B cell (primary cell): ENCODE measurements around the gene VPS13D. TPM values are rescaled to one million over a fixed set of nuclear protein-coding genes. Genes with fewer than 3 reads are reported as not detected.

ENCODE experiments used
- ATAC-seq: fragments of 200-7000 bp; cut with Tn5 transposase; one replicate; pipeline ENCODE4 v1.10.0; 2021; ENCODE audit warnings: low read depth, mild to moderate bottlenecking, moderate number of reproducible peaks, moderate library complexity
- CTCF ChIA-PET: fragments of 350-600 bp; sonication (Branson Sonifier 250); formaldehyde crosslinking; loops from one replicate; lab custom pipeline; 2021; ENCODE audit warnings: antibody characterized with exemption, inconsistent platforms; lab: Charles Lee
- POLR2A ChIA-PET: fragments of 350-600 bp; sonication (Branson Sonifier 250); formaldehyde crosslinking; loops from one replicate; lab custom pipeline; 2021; ENCODE audit warnings: antibody characterized with exemption; lab: Charles Lee
- DNase-seq: peaks from one replicate; pipeline ENCODE4 v3.0.0; 2013
- H2AFZ ChIP-seq: 2 replicates; pipeline ENCODE4 v1.6.1; 2012; ENCODE audit warnings: mild to moderate bottlenecking, low read depth, low read length; ENCODE audit not compliant: insufficient read depth, poor library complexity, severe bottlenecking
- H3K27ac ChIP-seq, 2 donors: 1 replicate in 1 of 2; 2 replicates in 1 of 2; pipeline ENCODE4 v1.5.1; 2012 to 2013; ENCODE audit warnings: low read length in 2 of 2, mild to moderate bottlenecking in 2 of 2, moderate library complexity in 1 of 2
- H3K27me3 ChIP-seq, 4 experiments: fragments of 200-600 bp in 1 of 4; sonication (generic) in 1 of 4; replicated peaks in 1 of 4; 1 replicate in 2 of 4; 2 replicates in 2 of 4; pipeline versions ENCODE4 v1.6.1 to v1.7.0; 2013 to 2016; ENCODE audit warnings: low read length in 3 of 4, mild to moderate bottlenecking in 2 of 4, mixed read lengths in 1 of 4, moderate library complexity in 1 of 4; ENCODE audit not compliant: insufficient read depth in 4 of 4, control insufficient read depth in 3 of 4; ENCODE audit errors: control extremely low read depth in 1 of 4
- H3K36me3 ChIP-seq, 2 experiments: replicated peaks in 1 of 2; 1 replicate in 1 of 2; 2 replicates in 1 of 2; pipeline versions ENCODE4 v1.6.1 to v1.7.1; 2013; ENCODE audit warnings: low read length in 1 of 2; ENCODE audit not compliant: insufficient read depth in 2 of 2, control insufficient read depth in 1 of 2; ENCODE audit errors: control extremely low read depth in 1 of 2, extremely low read depth in 1 of 2
- H3K4me1 ChIP-seq, 2 donors: fragments of 200-600 bp in 1 of 2; sonication (generic) in 1 of 2; 1 replicate in 1 of 2; 2 replicates in 1 of 2; pipeline versions ENCODE4 v1.5.1 to v1.6.1; 2013 to 2017; ENCODE audit warnings: low read length in 2 of 2; ENCODE audit not compliant: control insufficient read depth in 2 of 2, insufficient read depth in 2 of 2
- H3K4me2 ChIP-seq: replicated peaks from 2 replicates; pipeline ENCODE3; 2012; ENCODE audit warnings: mild to moderate bottlenecking, low read depth, low read length; ENCODE audit not compliant: poor library complexity, severe bottlenecking
- H3K4me3 ChIP-seq, 5 experiments: fragments of 200-600 bp in 1 of 5; sonication (generic) in 1 of 5; 1 replicate in 3 of 5; 2 replicates in 2 of 5; pipeline versions ENCODE4 v1.5.1 to v1.7.0; 2011 to 2016; ENCODE audit warnings: low read length in 4 of 5, mild to moderate bottlenecking in 4 of 5, low read depth in 2 of 5, control low read depth in 1 of 5, moderate library complexity in 1 of 5; ENCODE audit not compliant: insufficient read depth in 1 of 5; ENCODE audit errors: control extremely low read depth in 1 of 5, extremely low read depth in 1 of 5
- H3K79me2 ChIP-seq: fragments of 200-600 bp; sonication (generic); one replicate; pipeline ENCODE4 v1.6.0; 2016; ENCODE audit warnings: low read length; ENCODE audit not compliant: control insufficient read depth, insufficient read depth
- H3K9ac ChIP-seq: fragments of 200-600 bp; sonication (generic); 2 replicates; pipeline ENCODE4 v1.6.1; 2017; ENCODE audit warnings: mild to moderate bottlenecking, low read length, moderate library complexity
- H3K9me3 ChIP-seq, 3 donors: one replicate each; pipeline versions ENCODE4 v1.6.1 to v1.7.1; 2013; ENCODE audit warnings: low read length in 2 of 3; ENCODE audit not compliant: control insufficient read depth in 2 of 3, insufficient read depth in 1 of 3; ENCODE audit errors: control extremely low read depth in 1 of 3
- H4K20me1 ChIP-seq: 2 replicates; pipeline ENCODE4 v1.6.0; 2012; ENCODE audit warnings: mild to moderate bottlenecking, low read length; ENCODE audit not compliant: insufficient read depth, control insufficient read depth, poor library complexity, severe bottlenecking
- H3K27ac Mint-ChIP-seq: one replicate; pipeline ENCODE4 v1.8.0; 2021; ENCODE audit warnings: mixed read lengths
- H3K27me3 Mint-ChIP-seq: one replicate; pipeline ENCODE4 v1.8.0; 2021; ENCODE audit warnings: mixed read lengths
- H3K4me1 Mint-ChIP-seq: one replicate; pipeline ENCODE4 v1.8.0; 2021; ENCODE audit warnings: mixed read lengths
- H3K4me3 Mint-ChIP-seq: one replicate; pipeline ENCODE4 v1.8.0; 2021; ENCODE audit warnings: mixed read lengths
- H3K9me3 Mint-ChIP-seq: one replicate; pipeline ENCODE4 v1.8.0; 2022; ENCODE audit warnings: mixed read lengths; ENCODE audit not compliant: insufficient read depth
- EZH2 ChIP-seq: IDR thresholded peaks from 2 replicates; pipeline ENCODE4 v1.6.1; 2012; ENCODE audit warnings: borderline replicate concordance, low read depth, mild to moderate bottlenecking, moderate library complexity, low read length; ENCODE audit not compliant: insufficient read depth, poor library complexity, severe bottlenecking
- WGBS: methylation state at CpG from one replicate; pipeline ENCODE4 v1.1.5; 2013; ENCODE audit warnings: missing lambda C conversion rate; ENCODE audit not compliant: insufficient coverage; 5-methylcytosine and 5-hydroxymethylcytosine counted together
- intact Hi-C: fragments of 100-400 bp; cut with micrococcal nuclease; formaldehyde crosslinking; loops from one replicate; pipeline ENCODE4 v1.10.0; 2022
- polyA plus RNA-seq: library from polyadenylated mRNA; depleted of rRNA; stranded (reverse); fragments of >200 nt; gene quantifications from 2 replicates; pipeline ENCODE4 v1.2.3, GENCODE V29; 2012
- total RNA-seq, 2 donors: library from RNA; stranded (reverse); fragments of 120-200 nt in 1 of 2; gene quantifications; 1 replicate in 1 of 2; 2 replicates in 1 of 2; pipeline versions ENCODE4 v1.2.3 to v1.2.4, GENCODE V29; 2013 to 2022
- TF ChIP-seq, protein P1 (sequence below): fragments of 200-600 bp; IDR thresholded peaks from one replicate; pipeline ENCODE4 v1.8.0; 2022; ENCODE audit warnings: antibody characterized with exemption, mild to moderate bottlenecking

Gene VPS13D
- total and polyA plus RNA-seq, 2 donors (not counting 1 experiment from before 2014, with no cell fraction given): 29.9 to 104 TPM

GRCh38 chr1:12301518-12302237 is 71.8 kb downstream of the VPS13D start:
- CTCF ChIA-PET: interaction anchor here (1.2 to 1.9 kb wide), 2 partner anchors 11 to 318 kb away, joined by 3 to 4 read pairs; no protein-coding TSS in a partner anchor
- Histone ChIP-seq H3K36me3 (peaks cover 29 to 72% of the 10 kb centered on the region in 2 experiments), H3K79me2 (no peaks in the 10 kb centered on the region)

More at GRCh38 chr1:12301518-12302237, 71.8 kb downstream of the VPS13D start:
- H3K9me3 ChIP-seq: no peaks in the 10 kb centered on the region
- no peaks in the 10 kb centered on the region for H3K4me1 ChIP-seq
- H3K4me2 ChIP-seq: no peak overlapping the region
- TF ChIP-seq, protein P1, sequence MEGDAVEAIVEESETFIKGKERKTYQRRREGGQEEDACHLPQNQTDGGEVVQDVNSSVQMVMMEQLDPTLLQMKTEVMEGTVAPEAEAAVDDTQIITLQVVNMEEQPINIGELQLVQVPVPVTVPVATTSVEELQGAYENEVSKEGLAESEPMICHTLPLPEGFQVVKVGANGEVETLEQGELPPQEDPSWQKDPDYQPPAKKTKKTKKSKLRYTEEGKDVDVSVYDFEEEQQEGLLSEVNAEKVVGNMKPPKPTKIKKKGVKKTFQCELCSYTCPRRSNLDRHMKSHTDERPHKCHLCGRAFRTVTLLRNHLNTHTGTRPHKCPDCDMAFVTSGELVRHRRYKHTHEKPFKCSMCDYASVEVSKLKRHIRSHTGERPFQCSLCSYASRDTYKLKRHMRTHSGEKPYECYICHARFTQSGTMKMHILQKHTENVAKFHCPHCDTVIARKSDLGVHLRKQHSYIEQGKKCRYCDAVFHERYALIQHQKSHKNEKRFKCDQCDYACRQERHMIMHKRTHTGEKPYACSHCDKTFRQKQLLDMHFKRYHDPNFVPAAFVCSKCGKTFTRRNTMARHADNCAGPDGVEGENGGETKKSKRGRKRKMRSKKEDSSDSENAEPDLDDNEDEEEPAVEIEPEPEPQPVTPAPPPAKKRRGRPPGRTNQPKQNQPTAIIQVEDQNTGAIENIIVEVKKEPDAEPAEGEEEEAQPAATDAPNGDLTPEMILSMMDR: no peak
- TF ChIP-seq EZH2: no peak
- H3K9ac ChIP-seq: no peak overlapping the region
- no peaks in the 10 kb centered on the region for H3K4me1 Mint-ChIP-seq
- H3K27me3 ChIP-seq: no peaks in the 10 kb centered on the region
- no peak overlapping the region for H3K27ac ChIP-seq
- WGBS: 56% methylated on average over 4 of the region's 8 CpGs
- H3K4me3 ChIP-seq: no peak overlapping the region
- H2AFZ ChIP-seq: no peak overlapping the region
- POLR2A ChIA-PET: no interaction called here
- H3K9me3 Mint-ChIP-seq: no peaks in the 10 kb centered on the region
- no peak overlapping the region for H3K27ac Mint-ChIP-seq
- no peaks in the 10 kb centered on the region for H3K27me3 Mint-ChIP-seq
- ATAC-seq (no peak), DNase-seq (no peak)
- no peaks in the 10 kb centered on the region for H4K20me1 ChIP-seq
- no peak overlapping the region for H3K4me3 Mint-ChIP-seq
- intact Hi-C loops: no loop called here
